ENCODE results near the gene PRKCA.

The PRKCA gene

DNA sequence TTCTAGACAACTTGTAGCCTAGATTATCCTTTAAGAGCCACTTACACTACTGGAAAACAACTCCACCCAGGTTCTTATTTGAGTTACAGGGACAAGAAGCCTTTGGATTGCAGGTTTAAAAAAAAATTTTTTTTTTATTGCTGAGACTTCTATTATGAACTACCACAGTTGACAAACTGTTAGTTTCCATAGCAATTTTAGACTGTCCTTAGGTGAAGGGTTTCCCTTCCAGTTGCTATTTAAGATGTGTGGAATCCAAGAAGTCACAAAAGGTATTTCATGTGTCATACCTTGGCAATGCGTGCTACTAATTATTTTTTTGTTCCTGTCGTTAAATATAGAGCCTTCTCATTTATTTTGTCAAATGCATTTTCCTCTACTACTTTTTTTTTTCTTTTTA lies 253.2 kb downstream of the PRKCA start:
- no peak for DNase-seq

DNA sequence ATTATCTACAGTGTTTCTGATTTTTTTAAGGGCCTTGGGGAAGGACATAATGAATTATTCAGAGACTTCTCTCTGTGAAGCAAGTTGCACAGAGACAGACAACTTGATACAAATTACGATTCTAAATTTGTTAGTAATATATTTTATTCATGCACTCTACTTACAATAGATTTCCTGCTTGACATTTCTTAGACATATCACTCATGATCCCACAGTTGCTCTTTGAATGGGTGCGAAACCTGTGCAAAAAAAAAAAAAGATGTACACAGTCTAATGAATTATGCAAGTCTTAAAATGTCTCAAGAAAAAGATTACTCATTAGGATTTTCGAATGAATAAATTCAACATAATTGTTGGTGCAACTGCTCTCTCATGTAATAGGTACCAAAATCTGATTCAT lies 254.8 kb downstream of the PRKCA start:
- no peak for DNase-seq

DNA sequence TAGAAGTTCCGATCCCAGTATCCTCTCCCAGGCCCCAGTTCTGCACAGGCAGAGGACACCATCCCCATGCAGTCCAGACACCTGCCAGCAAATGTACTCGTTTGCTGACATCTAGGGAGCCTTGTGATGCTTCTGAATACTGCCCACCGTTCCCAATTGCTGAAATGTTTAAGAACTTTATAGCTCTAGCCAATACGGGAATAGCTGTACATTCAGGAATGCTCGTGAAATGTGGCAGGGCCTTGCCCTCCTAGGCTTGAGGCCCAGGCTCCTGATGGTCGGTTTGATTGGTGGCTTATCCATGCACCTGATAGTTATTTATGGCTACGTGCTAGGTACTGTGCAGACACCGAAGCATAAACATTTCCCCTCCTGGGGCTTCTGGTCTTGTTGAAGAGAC lies 255.5 kb downstream of the PRKCA start:
- no peak for DNase-seq

DNA sequence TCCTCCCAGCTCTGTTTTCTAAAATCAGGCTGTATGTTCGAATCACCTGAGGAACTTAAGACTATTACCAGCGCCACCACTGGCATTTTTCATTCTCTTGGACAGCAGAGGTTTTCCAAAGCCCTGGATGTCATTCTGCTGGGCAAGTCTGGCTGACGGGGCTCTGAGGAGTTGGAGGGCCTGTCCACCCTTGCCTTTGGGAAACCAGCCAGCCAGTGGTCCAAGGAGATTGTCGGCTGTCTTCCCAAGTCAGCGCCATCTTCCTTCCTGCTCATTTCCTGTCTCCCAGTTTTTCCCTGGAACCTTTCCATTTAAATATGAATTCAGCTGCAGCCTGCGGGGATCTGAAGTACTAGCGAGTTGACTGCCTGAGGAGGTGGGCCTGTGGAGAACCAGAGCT lies 258.3 kb downstream of the PRKCA start:
- no peak for DNase-seq

DNA sequence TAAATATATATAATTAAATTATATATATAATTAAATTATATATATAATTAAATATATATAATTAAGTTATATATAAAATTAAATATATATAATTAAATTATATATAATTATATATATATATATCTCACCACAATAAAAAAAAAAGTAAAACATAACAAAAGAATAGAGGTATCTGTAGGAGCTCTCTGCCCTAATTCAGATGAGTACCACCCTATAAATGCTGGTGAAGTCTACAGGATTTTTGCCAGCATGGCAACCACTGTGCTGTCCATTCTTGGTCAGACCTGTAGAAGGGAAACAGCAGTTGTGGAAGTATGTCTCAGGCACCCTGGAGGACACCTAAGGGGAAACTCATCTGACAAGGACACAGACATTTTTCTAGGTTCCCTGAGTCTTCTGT lies 259.7 kb downstream of the PRKCA start:
- DNase-seq = no peak

DNA sequence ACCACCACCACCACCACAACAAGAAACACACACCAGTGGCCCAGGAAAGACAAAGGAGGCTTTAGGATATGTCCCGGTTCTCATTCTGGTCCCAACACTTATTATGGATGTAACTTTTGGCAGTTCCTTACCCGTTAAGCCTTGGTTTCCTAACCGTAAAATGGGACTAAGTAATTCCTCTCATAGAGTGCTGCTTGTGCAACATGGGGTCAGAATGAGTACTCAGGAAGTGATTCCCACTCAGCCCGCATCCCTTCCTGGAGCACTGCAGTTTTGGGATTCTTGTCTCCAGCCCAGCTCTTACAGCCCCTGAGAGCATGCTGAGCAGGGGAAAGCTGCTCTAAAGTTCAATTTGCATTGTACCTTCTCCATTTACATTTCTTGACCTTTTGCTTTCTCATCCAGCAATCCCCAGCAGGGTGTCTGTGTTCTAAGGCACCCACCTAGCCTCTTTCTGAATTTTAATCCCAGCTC lies 262.6 kb downstream of the PRKCA start:
- no peak for DNase-seq

DNA sequence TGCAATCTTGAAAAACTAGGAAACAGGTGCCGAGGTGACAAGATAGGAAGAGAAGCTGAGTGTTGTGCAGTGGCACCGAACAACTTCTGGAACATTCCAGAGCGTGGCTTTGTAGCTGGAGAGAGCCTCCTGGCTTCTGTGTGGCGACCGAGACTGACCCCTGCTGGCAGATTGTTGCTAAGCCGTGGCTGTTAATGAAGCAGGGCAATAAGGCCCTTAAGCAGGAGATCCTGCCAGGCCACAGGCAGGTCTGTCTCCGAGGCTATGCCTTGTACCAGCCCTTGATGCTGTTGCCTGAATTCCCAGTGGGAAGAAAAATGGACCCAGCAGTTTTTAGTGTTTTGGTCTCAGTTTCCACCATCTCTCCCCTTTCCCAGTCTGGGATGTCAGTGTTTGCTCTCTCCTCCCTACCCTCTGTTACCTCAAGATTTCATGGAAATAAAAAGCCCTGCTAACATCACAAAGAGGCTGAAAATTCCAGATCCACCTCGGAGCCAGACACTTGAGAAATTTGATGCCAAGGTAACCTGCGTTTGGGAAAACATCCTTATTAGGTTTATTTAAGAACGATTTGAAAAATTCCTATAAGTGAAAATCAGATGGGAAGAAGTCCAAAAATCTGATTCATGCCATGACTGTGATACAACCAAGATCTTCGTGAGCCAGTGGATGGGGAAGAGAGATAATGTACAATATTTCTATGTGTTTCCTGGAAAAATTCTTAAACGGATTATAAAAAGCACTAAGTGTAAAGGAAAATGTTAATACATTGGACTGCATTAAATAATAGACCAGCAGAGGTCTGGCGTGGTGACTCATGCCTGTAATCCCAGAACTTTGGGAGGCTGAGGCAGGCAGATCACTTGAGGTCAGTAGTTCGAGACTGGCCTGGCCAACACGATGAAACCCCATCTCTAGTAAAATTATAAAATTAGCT lies 265.1 kb downstream of the PRKCA start:
- DNase-seq = peak; percentile 83

DNA sequence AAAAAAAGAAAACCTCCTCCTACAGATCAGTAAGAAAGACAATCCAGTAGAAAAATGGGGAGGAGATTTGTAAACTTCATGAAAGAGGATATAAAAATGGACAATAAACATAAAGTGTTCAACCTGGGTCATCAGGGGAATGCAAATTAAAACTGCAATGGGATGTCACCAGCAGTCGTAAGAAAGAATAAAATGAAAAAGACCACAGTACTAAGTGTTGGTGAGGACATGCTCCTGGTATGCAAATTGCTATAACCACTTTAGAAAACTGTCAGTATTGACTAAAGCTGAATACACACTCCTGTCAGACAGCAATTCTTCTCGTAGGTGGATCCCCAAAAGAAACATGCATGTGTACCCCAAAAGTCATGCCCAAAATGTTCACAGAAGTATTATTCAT lies 267.2 kb downstream of the PRKCA start:
- no peak for DNase-seq

DNA sequence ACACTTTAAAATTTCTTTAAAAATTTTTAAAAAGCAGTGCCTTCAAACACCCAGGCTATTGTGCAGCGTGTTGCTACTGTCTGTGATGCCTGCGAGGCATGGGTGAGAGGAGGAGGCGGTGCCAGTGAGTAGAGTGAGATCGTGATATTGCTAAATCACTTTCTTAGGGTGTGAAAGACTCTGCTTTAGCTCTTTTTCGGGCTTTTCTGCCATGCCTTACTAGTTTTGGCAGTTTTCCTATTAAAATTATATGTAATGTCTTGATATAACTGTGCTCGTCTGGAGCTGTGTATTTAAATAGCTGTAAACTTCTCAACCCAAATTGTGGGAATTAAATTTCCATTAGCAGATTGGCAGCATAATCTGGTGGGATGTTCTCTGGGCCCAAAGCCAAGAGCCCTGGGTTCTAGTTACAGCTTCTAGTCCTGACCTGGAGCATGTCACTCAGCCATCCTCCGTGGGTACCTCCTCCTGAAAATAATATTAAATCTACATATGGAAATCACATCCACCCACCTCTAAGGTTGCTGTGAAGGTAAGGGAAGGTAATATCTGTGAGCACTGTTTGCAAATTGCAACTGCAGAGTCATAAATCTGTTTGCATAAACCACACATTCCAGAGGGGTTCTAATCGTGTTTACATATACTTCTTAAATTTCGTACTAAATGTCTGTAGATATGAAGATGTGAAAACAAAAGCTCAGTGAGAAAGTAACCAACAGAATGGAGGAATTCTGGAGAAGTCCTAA lies 268.2 kb downstream of the PRKCA start:
- no peak for DNase-seq

DNA sequence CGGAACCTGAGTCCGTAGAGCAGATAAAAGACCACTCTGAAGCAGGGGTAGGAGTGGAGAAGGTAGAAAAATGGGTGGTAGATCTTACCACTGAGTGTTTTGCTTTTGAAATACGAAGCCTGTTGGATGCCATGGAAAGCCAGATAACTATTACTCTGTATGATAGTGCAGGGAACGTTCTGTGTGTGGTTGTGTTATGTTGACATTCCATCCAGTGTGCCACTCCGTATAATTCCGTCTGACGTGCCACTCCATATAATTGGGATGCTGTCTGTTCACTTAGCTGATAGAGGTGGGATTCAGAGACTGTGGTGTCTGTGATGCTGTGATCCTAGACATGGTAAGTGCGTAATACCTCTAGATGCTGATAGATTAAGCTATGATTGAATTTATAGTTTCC lies 269.3 kb downstream of the PRKCA start:
- DNase-seq = no peak

DNA sequence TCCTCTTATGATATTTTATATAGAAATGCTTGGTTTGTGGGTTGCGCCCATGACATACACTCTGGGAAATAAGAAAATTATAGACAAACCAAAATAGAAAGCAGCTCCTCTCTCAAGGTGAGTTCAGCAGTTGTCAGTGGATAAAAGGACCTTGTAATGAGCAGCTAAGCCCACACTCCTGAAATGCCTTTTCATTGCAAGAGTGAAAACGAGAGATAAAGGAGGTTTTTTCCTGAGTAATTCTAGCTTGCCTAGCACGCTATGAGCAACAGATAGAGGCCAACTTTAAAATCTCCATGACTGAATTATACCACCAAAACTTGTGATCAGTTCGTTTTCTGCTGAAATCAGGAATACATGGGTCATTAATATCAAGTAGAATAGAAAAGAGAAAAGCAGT lies 270.7 kb downstream of the PRKCA start:
- peak; percentile 23 for DNase-seq

DNA sequence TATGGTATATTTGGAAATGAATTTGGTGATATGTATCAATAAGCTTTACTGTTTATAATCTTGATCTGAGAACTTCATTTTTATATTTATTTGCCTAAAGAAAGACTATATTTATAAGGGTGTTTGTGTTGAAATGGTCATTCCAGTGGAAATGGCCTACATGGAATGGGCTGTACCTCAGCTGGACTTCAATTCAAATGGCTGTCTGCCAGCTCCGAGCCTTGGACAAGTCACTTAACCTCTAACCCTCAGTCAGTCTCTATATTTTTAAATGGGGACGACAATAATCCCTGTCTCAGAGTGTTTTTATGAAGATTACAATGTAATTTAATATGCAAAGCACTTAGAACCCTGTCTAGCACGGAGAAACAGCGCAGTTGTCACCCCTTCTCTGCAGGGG lies 271.7 kb downstream of the PRKCA start:
- no peak for DNase-seq

DNA sequence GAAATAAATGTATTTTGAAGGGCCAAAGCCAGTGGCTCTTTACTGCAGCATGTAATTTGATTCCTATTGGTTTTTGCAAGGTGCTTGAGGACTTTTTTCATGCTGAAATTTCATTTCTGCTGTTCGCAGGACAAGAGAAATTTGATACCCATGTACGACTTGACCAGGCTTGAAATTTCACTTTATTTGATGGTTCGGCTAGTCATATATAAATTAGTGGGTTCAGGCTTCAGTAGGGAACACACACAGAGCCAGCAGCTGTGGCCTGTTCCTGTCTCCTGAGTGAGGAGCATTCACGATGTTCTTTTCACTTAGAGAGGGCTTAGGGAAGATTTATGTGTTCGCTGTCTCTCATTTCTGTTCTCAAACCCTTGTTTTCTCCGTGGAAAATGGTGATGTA lies 274.1 kb downstream of the PRKCA start:
- no peak for DNase-seq

DNA sequence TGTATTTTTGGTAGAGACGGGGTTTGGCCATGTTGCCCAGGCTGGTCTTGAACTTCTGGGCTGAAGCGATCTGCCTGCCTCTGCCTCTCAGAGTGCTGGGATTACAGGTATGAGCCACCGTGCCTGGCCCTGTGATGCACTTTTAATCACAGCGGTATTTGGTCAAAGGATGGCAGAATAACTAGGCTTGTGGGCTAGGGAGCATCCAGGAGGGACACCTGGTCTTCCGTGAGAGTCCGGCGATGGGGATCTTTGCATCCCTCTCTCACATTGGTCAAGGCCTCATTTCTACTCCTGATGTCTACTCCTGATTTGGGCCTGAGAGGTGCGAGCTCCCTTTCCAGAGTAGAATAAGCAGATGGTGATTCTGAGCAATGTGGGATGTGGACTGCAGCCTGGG lies 274.6 kb downstream of the PRKCA start:
- no peak for DNase-seq

DNA sequence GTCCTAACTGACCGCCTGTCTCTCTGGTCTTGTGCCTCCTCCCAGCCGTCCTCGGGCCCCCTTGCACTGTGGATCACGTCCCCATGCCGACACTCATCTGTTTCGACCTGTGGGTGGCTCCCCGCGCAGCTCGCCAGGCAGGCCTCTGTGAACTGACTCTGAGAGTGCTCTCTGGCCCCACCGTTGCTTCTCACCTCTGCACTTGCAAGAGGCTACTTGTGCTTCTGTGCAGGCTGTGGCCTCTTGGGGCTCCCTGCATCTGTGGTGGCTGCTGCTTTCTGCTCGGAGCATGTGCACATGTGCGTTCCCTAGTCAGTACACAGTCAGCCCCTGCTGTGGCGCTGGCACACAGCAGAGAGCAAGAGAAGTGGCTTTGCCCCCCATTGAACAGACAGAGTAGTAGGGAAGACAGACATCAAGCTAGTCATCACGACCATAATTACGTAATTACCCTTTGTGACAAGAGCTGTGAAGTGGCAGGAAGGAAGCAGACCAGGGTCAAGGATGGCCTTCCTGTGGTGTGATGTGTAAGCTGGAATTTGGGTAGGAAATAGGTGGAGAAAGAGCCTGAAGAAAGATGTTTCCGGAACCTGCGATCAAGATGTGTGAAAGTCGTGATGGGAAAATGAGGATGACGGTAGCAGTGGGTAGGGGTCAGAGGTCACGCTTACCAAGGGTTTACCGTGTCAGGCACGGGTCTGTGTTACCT lies 276.5 kb downstream of the PRKCA start:
- no peak for DNase-seq

DNA sequence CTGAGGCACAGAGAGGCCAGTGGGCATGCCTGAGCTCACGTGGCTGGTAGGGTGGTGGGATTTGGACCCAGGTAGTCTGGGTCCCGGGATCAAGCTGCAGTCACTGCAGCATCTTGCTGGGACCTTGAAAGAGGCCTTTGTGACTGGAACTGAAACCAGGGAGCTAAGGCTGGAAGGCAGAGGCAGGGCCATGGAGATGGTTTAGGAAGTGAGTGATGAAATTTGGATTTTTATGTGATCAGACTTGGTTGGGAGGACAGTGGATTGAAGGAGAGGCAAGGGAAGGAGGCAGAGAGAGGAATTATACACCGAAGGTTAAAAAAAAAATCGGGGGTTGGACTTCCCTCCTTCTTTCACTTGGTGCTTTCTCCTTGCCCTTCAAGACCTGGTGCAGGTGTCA lies 277.1 kb downstream of the PRKCA start:
- DNase-seq = no peak

DNA sequence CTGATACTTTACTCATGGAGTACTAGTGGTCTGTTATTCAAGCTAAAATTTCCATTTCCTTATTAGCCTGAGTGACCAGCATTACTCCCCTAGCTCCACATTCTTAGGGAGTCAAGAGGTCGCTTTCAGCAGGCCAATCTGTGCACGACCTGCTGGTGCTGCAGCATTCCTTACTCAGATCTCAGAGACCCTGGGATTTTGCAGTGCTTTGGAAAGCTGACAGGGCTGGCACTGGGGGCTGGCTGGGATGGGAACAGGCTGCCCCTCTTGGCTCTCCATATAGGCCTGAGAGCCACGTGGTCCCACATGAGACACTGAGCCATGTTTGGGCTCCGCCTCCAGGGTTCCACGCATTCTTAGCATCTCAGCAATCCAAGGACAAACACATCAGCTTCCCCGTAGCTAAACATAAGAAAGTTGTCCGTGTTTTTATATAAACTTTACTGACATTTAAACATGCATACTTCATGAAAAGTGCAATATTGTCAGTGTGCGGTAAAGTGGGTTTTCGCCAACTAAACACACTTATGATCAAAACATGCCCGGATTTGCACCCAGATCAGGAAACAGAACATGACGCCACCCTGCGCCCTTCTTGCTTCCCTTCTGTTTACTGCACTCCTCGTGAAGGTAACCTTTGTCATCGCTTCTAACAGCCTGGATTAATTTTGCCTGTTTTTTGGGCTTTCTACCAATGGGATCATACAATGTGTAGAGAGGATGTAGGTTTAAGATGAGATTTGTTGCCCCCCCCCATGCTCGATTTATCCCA lies 278.0 kb downstream of the PRKCA start:
- no peak for DNase-seq

DNA sequence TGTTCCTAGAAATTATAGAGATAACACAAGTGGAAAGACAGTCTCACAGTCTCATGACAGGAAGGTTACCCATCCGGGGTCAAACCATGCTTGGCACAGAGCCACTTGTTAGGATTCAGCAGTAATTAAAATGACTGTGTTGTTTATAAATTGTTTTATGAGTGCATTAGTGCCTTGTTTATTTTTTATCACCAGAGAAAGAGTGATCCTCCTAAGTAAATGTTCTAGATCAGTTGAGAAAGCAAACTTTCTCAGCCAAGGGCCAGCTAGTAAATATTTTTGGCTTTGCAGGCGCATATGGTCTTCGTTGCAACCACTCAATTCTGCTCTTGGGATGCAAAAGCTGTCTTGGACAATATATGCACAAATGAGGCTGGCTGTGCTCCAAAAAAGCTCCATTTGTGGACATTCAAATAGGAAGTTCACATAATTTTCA lies 278.6 kb downstream of the PRKCA start:
- DNase-seq = no peak

DNA sequence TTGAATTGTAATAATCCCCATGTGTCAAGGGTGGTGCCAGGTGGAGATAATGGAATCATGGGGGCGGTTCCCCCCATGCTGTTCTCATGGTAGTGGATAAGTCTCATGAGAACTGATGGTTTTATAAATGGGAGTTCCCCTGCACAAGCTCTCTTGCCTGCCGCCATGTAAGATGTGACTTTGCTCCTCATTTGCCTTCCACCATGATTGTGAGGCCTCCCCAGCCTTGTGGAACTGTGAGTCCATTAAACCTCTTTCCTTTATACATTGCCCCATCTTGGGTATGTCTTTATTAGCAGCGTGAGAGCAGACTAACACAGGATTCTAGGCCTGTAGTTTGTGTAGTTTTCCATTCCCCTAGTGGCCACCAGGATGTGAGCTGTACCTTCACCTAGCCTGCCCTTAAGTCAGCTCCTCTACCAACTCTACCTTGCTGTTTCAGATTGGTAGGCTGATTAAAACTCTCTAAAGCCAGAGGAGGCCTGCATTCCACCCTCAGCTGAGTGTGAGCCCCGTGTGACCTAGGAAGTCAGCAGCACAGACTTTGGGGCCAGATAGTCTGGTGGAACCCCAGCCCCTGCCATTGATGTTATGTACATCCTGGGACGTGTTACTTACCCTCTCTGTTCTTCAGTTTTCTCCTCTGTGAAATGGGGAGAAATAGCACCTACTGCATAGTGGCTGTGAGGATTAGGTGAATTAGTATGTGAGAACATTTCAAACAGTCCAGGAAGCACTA lies 280.1 kb downstream of the PRKCA start:
- DNase-seq = no peak

DNA sequence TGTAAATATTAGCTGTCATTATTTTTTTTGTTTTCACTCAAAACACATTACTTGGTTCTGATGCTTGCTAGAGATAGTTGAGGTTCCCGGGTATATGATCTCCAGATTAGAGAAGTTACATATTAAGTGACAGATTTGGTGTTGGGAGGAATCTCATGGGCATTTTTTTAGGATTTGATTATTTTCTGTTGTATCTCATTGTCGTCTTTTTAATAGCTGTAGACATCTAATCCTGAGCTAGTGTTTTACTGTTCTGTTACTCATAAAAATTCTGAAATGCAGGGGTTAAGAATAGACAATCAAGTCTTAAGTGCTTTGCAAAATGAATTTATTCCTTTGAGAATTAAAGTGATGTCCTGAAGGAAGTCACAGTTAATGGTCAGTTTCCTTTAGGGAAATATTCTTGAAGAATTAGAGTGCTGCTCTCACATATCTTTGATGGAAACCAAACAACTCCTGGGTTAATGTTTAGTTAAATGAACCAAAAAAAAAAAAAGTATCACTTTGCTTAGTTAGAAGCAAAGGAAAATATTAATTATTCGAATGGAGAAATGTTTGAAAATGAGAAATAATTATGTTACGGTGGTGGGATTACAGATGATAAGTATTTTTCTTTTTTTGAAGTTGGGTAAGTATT lies 280.8 kb downstream of the PRKCA start:
- no peak for DNase-seq

DNA sequence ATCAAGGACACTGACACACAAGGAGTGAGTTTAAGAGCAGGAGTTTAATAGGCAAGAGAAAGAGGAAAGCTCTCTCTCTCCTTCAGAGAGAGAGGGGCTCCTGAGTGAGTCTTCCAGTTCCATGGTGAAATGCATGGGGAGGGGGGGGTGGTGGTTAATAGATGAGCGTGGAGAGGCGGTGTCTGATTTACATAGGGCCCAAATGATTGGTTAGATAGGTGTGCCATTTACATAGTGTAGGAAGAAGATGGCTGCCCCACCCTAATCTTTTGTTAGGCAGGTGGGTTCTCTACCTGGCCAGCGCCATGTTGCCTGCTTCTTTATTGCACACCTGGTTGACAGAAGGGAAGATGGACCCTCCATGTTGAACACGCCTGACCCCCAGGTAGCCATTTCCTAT lies 282.5 kb downstream of the PRKCA start:
- DNase-seq = no peak
